HG02885 (cell line): ENCODE measurements around the gene ARHGAP28.

Source experiments
- ATAC-seq: cut with Tn5 transposase; IDR thresholded peaks from one replicate; pipeline ENCODE4 v1.9.1; 2021; ENCODE audit warnings: mild to moderate bottlenecking; ENCODE audit not compliant: unreplicated experiment, poor library complexity

Gene ARHGAP28, protein sequence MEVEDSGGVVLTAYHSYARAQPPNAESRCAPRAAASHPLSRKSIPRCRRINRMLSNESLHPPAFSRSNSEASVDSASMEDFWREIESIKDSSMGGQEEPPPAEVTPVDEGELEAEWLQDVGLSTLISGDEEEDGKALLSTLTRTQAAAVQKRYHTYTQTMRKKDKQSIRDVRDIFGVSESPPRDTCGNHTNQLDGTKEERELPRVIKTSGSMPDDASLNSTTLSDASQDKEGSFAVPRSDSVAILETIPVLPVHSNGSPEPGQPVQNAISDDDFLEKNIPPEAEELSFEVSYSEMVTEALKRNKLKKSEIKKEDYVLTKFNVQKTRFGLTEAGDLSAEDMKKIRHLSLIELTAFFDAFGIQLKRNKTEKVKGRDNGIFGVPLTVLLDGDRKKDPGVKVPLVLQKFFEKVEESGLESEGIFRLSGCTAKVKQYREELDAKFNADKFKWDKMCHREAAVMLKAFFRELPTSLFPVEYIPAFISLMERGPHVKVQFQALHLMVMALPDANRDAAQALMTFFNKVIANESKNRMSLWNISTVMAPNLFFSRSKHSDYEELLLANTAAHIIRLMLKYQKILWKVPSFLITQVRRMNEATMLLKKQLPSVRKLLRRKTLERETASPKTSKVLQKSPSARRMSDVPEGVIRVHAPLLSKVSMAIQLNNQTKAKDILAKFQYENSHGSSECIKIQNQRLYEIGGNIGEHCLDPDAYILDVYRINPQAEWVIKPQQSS

DNA sequence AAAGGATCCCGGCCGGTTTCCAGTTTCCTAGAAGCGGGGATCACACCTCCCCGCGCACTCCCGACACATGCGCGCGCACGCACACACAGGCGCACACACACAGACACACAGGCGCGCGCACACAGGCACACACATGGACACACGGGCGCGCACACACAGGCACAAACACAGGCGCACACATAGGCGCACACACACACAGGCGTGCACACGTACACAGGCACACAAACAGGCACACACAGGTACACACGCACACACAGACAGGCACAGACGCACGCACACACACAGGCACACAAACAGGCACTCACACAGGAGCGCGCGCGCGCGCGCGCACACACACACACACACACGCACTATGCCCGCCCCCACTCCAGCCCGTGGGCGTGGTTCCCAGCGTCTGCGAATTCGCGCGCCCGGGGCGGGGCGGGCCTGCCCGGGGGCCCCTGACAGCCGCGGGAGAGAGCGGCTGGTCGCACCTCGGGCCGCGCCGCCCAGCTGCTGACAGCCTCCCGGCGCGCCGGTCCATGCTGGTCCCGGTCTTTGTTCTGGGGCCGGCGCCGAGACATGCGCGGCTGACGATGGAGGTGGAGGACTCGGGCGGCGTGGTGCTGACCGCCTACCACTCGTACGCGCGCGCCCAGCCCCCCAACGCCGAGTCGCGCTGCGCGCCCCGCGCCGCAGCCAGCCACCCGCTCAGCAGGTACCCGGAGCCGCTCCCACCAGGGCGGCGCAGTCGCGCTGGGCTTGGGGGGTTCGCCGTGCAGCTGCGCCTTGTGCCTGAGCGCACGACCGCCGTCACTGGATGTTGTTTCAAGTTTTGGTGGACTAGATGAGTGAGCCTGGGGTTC, at the start of gene ARHGAP28:
Gene ARHGAP28, plus strand, starts transcription at position 470 of the 845 bp plus-strand sequence. Its CDS starts 106 bp downstream, at position 576.
- ATAC-seq: peak; percentile 80

DNA sequence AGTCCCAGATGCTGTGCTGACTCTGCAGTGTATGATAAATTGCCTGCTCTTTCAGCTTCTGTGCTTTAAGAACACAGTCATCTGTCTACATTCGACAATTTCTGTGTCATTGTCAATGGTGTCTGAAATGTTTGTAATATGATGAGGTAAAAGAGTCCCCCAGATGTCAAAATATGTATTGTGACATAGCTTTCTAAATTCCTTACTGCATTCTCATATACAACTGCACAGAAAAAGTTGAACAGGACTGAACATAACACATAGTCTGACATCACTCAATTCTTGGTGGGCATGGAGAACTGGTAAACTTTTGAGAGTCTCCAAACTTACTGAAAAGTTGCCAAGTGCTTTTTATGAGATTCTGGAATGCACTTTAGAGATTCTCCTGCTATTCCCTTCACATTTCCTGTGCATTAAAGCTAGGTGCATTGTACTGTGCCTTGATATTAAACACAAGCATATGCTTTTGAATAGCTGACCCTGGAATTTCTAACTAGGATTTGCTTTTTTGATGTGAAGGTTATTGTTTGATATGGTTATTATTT, 48.1 kb upstream of the ARHGAP28 start:
- no peak for ATAC-seq

DNA sequence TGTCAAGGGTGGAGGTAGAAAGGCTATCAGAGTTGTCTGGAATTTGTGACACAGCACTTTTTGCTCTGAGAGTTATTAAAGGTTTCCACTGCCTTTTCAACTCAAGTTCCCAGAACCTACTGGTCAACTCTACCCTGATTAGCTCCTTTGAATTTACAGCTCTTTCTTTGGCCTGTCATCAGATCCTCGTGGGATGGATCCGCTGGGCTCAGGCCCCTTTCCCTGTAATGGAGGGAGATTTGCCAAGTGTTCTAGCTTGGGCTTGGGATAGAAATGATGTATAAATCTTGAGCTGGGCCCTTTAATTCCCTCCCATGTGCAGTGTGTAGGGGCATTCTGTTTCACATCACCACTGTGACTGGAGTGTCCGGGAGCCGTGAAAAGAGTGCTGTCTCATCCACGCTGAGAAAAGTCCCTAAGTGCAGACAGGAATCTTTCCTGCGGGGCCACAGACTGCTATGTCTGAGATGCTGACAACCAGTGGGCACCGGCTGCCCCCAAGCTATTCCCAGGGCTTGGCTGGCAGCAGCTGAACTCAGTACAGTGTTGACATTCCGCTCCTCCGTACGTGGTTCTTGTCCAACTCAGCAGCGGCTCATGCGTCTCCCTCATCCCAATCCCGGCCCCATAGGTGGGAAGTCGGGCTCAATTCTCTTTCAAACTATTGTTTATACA, 46.9 kb upstream of the ARHGAP28 start:
- no peak for ATAC-seq

DNA sequence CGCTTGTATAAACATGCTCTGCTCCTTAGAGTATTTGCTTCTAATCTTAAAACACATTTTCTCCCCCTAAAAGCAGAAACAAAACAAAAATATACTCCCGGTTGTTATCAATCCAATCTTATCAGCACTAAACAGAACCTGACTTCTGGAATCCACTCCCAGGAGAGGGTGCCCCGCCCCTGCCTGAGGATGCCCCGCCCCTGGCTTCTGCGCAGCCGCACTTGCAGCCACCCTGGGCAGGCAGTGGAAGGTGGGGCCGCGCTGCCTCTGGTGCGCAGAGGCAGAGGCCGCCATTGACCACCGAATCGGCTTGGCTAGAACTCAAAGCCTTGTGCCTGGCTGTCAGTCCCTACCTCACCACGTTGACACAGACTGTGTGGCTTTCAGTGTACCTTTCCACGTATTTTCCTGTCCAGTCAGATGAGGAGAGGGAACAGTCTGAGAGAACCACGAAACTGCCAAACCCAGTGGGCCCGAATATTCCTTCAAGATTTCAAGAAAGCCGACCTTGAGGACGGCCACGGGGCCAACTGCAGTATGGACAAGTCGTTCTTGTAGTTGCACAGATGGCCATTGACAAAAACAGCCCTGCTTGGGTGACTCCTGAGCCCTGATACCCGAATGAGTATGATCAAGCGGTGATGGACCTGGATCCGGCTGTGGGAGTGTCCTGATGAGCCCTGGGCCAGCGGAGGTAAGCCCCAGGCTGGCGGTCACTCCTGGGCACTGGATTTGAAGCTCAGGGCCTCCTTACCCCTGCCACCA, 46.2 kb upstream of the ARHGAP28 start:
- no peak for ATAC-seq

DNA sequence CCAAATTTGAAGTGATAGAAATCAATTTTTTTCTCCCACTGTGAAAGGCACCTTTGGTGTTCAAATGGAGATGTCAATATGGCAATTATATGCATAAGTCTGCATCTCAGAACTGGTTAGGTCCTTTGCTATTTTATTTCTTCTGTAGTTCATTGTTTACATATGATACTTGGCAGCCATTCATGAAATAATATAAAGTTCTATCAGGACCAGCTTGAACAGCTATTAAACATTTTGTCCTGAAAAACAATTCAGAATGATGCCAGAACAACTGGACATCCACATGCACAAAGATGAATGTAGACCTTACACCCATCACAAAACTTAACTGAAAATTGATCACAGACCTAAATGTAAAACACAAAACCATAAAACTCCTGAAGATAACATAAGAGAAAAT, 41.8 kb upstream of the ARHGAP28 start:
- no peak for ATAC-seq

DNA sequence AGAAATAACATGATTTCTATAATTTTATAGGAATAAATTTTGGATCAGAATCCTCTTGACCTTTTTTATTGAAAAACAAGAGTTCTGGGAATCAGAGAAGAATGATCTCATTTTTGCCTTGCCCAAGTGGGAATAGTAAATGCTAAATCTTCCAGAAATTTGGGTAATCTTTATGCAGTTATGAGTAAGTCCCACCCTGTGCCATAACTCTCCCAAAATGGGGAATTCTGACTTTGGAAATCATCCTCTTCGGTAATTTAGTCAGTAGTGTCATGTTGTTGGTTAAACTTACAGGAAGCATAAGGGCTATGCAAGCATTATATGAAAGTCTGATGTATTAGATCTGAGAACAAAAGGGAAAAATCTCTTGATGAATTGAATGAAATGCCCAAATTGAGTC, 20.6 kb upstream of the ARHGAP28 start:
- no peak for ATAC-seq

DNA sequence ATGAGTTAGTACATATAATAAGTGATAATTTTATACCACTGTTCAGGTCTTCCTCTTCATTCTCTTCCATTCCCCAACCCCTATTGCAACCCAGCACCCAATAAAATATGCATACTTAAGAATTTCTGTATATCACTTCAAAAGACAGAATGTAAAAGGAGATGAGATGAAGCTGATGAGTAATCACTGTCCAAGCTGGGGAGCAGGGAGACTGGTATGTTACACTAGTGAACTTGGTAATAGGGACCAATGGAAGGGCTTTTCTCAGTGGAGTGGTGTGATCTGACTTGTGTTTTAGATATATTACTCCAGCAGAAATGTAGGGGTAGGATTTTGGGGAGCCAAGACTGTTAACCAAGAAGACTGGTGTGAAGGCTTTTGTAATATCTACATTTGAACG, 18.0 kb upstream of the ARHGAP28 start:
- no peak for ATAC-seq

DNA sequence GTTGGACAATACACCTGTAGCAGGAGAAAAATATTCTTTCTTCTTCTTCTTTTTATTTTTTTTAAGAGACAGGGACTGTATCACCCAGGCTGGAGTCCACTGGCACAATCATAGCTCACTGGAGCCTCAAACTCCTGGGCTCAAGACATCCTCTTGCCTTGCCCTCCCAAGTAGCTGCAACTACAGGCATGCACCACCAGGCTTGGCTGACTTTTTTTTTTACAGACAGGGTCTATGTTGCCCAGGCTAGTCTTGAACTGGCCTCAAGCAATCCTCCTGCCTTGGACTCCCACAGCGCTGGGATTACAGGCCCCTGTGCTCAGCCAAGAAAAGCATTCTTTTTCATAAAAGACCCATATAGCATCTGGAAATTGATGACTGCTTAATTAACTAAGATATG, 17.1 kb upstream of the ARHGAP28 start:
- no peak for ATAC-seq

DNA sequence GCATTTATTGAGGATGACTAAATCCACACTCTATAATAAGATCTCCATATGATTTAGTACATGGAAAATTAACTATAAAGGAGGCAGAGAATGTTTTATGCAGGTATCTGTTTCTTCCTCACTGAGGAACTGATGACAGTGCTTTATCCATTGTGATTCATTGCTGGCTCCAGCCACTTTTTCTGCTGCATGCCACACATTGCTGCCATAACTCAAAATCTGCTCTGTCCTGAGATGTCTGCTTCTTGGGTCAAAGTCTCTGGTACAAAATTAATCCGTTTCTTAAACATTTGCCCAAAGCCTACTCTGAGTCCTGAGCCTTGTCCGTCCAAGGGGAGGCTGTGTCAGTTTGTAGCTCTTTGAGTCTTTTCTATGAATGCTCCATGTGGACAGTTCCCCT, 15.5 kb upstream of the ARHGAP28 start:
- no peak for ATAC-seq

DNA sequence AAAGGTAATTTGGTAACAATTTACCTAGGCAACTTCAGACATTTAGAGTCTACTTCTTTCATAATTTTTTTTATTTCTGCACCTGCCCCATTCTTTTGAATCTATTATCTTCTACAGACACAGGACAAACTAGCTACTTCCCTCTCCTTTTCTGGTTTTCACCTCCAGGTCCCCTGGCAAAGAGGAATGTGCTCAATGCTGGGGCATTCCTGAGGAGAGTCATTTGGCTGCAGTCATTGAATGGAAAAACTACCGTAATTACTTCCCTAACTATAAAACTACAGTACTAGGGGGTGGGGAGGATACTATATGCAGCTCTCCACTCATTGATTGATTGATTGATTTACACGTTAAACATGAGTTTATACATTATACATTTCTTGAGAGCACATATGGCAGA, 11.2 kb upstream of the ARHGAP28 start:
- ATAC-seq: no peak

DNA sequence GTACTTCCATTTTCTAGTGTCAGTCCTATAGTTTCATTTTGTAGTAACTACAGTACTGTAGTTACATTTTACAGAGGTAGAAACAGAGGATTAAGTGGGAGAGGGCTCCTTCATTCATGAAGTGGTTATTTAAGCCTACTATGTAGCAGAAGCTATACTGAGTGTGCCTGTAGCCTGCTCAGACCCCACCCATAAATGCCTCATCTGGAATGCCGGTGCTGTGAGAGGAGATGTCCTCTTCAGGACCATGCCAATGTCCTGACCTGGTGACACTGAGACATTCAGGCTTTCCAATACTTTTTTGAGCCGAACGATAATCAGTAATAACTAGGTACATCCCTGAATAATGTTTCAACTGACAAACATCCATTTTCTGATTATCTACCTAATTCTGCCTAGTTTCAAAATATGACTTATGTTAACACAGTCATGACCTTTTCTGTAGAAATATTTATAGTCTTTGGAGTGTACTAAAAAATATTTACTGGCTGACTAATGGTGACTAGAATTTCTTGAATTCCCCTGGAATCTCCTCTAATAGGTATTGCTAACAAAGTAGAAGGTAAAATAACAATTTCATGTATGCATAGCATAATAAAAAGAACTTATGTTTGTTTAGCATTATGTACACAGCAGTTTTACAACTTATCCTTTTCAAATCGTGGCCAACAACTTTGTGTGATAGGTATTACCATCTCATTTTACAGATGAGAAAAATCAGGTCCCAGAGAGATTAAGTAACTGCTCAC, 10.2 kb upstream of the ARHGAP28 start:
- no peak for ATAC-seq

DNA sequence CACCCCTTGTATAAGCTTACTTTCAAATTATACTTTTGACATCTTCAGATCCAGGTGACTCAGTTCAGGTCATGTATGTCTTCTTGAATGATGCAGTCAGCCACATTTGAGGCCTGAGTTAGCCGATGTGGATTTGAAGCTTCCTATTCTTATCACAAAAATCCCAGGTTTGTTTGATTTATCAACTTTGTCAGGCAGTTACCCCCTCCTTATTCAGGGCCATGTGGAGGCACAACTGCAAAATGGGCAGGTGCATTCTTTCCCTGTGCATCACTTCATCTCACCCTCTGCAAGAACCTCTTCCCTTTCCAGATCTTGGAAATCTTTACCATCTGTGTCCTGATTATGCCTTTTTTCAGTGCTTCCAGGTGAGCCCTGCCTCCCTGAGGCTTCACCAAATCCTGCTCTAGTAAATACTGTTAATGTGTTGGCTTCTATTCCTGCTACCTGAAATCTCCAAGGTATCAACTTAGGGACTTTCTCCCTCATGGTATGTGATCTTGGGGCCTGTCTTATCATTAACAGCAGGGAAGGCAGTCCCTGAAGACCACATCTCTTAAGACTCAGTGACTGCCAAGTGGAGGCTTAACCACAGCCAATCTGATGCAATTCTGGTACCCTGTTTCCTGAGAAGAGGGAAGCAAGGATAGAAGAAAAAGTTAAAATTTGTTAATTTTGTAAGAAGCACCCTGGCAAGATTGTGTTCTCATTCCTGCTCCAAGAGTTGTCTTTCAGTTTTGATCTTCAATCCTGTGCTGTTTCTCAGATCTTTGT, 9.4 kb upstream of the ARHGAP28 start:
- no peak for ATAC-seq

DNA sequence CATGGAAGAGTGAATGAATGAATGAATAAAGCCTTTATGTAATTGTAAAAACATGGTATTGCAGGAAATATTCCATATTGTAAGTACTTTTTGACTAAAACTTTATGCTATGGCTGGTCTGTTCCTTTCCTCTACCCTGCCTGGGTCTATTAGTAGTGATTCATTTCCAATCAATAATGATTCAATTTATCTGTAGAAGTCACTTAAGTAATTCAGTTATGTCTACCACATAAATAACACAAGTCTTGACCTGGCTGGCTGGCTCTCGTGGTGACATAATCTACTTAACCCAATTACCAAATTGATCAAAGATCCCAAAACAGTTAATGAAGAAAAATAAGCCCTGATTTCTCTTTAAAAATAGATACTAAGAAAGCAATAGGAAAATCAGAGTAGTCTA, 7.8 kb upstream of the ARHGAP28 start:
- no peak for ATAC-seq

DNA sequence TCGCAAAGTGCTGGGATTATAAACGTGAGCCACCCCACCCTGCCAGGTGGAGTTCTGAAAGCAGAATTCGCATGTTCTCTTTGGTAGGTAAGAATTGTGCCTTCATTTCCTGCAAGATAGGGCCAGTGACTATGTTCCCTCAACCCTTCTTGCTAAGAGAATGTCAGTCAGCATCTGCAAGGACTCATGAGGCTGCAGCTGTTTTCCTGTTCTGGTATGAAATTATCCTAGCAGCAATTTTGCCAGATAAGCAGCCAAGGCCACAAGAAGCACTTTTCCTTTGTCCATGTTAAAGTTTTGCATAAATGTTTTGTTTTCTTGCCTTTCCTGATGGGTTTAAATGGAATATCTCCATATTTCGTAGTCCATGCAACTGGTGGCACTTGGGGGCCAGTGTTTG, 6.8 kb upstream of the ARHGAP28 start:
- no peak for ATAC-seq

DNA sequence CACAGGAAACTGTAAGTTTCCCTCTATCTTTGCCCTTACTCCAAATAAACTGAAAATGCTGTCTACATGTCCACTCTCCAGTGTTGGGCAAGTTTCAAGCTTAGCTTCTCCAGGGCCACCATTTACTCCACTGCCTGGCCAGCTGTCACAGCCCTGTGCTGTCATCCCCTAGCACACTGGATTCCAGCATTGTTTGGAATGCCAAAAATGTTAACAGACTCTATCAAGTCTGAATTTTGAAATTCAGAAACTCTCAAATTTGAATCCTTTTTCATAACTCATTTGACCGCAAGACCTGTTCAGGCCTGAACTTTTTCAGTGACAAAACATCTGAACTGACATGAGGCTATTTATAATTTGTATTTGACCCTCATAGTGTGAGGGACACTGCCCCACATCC, 5.2 kb upstream of the ARHGAP28 start:
- ATAC-seq: no peak

DNA sequence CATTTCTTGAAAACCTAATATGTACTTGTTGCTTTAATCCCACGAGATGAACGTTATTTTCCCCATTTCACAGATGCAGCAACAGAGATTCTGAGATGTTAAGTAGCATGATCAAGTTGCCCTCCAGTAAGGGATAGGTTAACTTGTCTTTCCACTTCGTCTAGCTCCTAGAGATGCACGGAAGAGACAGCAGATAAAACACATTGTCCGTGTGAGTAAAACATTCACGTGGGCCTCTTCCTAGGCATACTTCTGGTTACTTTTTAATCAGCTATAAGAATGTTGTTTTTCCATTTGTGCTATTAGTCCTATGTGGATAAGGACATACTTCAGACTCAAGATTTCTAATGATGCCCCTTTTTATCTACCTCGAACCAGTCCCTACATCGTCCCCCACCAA, 1.2 kb upstream of the ARHGAP28 start:
- no peak for ATAC-seq

DNA sequence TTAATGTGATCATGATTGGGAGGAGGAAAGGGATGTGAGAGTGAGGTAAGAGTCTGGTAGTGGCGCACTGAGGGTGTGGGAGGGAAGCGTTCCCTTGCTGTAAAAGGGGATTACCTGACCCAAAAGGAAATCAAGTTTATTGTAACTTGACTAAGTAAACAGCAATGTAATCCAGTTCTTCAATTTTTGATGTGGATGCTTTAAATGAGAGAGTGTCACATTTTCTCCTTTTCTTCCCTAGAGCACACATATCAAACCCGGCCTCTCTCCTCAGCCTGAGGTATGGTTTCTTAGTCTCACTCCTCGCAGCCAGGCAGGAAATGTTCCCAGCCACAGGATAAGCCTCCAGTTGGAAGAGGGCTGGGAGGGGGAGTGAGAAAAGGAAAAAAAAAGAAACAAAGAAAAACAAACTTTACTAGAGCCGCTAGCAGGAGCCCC, 688 bp upstream of the ARHGAP28 start:
- no peak for ATAC-seq
